ENCODE data around the gene VTA1. TPM values are rescaled to one million over a fixed set of nuclear protein-coding genes. Genes with fewer than 3 reads are reported as not detected.

Gene VTA1
- total and polyA plus RNA-seq, 5 donors: 22.0 to 35.2 (median 30.0) TPM

GRCh38 chr6:142265476-142265875 lies 118.4 kb downstream of the VTA1 start:
- Histone ChIP-seq H3K9me3 (ENCODE audit: control insufficient read depth, low read length) (no peaks in the 10 kb centered on the region), H3K4me3 (ENCODE audit: low read length) (no peak overlapping the region), H3K4me1 (ENCODE audit: control insufficient read depth, insufficient read depth, low read length) (no peaks in the 10 kb centered on the region), H3K27ac (ENCODE audit: low read length) (no peak overlapping the region), H3K27me3 (ENCODE audit: control insufficient read depth, insufficient read depth) (no peaks in the 10 kb centered on the region)
- DNase-seq (no peak), ATAC-seq (no peak)
- intact Hi-C loops (cut with DNase I): no loop called here
- 100% methylated on average over 1 of the region's 1 CpG for WGBS

- no peak overlapping the region for H3K27ac ChIP-seq (ENCODE audit: low read length)
- intact Hi-C loops (cut with DNase I): no loop called here
- H3K4me1 ChIP-seq (ENCODE audit: control insufficient read depth, insufficient read depth, low read length): no peaks in the 10 kb centered on the region
- DNase-seq (no peak), ATAC-seq (peak in 1 of 2 donors; percentile 72)
- H3K9me3 ChIP-seq (ENCODE audit: control insufficient read depth, low read length): no peaks in the 10 kb centered on the region
- no peak overlapping the region for H3K4me3 ChIP-seq (ENCODE audit: low read length)
- WGBS: 59% methylated on average over 4 of the region's 4 CpGs
- no peaks in the 10 kb centered on the region for H3K27me3 ChIP-seq (ENCODE audit: control insufficient read depth, insufficient read depth)
Measured at GRCh38 chr6:142266060-142266459, 119.0 kb downstream of the VTA1 start.

GRCh38 chr6:142271476-142271875 lies 124.4 kb downstream of the VTA1 start:
- DNase-seq (no peak), ATAC-seq (no peak)
- Histone ChIP-seq H3K27me3 (ENCODE audit: control insufficient read depth, insufficient read depth) (no peaks in the 10 kb centered on the region), H3K27ac (ENCODE audit: low read length) (no peak overlapping the region), H3K4me1 (ENCODE audit: control insufficient read depth, insufficient read depth, low read length) (no peaks in the 10 kb centered on the region), H3K4me3 (ENCODE audit: low read length) (no peak overlapping the region), H3K9me3 (ENCODE audit: control insufficient read depth, low read length) (no peaks in the 10 kb centered on the region)
- intact Hi-C loops (cut with DNase I): no loop called here
- WGBS: 92% methylated on average over 1 of the region's 1 CpG

Other genes with a start within 250 kb of the VTA1 start
- not detected for gene GJE1, start 14.3 kb upstream of the VTA1 start, total RNA-seq
- gene GJE1, start 14.3 kb upstream of the VTA1 start, polyA plus RNA-seq: not detected
- not detected for gene NMBR, start 141 bp upstream of the VTA1 start, total RNA-seq
- not detected for gene NMBR, start 141 bp upstream of the VTA1 start, polyA plus RNA-seq
- gene ADGRG6, start 154.7 kb downstream of the VTA1 start, total RNA-seq: 10 to 100 TPM; 12.6 to 23.9 (median 16.3) TPM
- 4.1 TPM for gene ADGRG6, start 154.7 kb downstream of the VTA1 start, polyA plus RNA-seq

Measured in right cardiac atrium (tissue), 5 donors.